Measurements from ENCODE around the gene SORCS2.

GRCh38 chr4:7381221-7381889 is 189.0 kb downstream of the SORCS2 start:
- TF ChIP-seq POLR2AphosphoS5 (IDR thresholded peaks at IDR 0.05), result no peak
- no peak for TF ChIP-seq POLR2A (IDR thresholded peaks at IDR 0.05)
- no peak for TF ChIP-seq CTCF (IDR thresholded peaks at IDR 0.05)

Data from breast epithelium (tissue), 3 donors.